NCI-H748 (cell line): Measurements from ENCODE around the gene MLLT1.

ENCODE experiments used
- DNase-seq: peaks from one replicate; lab custom pipeline; 2025; ENCODE audit not compliant: unreplicated experiment; lab: John Stamatoyannopoulos, UW

Gene MLLT1

DNA sequence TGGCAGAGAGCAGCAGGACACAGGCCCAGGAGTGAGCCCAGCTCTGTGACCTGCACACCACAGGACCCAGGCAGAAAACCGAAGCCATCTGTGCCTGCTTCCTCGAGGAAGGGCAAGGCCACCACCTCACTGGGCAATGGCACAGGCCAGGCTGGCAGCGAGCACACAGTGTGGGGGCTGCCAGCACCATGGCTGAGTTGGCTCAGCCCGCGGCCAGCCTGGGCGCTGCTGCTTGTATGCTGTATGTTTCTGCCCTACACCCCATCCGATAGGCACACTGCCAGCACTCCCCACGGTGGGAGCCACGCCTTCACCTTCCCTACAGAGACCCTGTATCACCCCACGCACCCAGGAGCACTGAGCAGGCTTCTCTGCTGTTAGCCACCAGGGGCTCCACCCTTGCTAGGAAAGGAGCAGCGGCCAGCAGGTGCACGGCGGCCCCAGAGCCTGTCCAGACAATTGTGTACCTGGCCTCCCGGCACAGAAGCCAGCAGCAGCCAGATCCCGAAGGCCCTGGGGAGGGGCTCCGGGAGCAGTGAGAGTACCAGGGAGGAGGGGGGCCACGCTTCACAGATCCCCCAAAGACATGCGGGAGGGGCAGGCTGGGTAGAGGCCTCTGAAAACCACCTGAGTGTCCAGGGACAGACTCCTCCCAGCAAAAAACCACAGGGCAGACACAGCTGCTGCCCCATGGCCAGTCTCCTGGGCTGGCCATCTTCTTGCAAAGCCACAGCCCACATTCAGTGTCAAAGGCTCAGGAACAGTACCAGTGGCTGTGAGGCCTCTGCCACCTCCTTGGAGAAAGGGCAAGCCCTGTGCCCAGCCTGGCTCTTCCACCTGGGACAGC, 56.1 kb downstream of the MLLT1 start:
- DNase-seq = no peak

DNA sequence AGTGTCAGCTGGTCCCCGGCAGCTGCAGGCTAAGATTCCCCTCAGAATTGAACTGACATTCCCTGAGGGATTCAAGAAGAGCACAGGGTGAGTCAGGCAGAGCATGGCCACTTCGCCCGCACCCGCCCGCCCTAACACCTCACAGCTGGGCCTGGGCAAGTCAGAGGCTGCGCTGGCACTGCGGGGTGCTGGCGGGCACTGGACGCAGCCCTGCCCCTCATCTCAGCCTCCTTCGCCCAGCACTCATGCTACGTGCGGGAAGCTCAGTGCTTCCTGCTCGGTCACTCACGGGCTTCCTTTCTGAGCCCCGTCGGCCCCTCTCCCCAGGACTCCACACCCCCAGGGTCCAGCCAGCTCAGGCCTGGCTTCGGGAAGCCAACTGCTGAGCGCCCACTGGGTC, 56.9 kb downstream of the MLLT1 start:
- no peak for DNase-seq

DNA sequence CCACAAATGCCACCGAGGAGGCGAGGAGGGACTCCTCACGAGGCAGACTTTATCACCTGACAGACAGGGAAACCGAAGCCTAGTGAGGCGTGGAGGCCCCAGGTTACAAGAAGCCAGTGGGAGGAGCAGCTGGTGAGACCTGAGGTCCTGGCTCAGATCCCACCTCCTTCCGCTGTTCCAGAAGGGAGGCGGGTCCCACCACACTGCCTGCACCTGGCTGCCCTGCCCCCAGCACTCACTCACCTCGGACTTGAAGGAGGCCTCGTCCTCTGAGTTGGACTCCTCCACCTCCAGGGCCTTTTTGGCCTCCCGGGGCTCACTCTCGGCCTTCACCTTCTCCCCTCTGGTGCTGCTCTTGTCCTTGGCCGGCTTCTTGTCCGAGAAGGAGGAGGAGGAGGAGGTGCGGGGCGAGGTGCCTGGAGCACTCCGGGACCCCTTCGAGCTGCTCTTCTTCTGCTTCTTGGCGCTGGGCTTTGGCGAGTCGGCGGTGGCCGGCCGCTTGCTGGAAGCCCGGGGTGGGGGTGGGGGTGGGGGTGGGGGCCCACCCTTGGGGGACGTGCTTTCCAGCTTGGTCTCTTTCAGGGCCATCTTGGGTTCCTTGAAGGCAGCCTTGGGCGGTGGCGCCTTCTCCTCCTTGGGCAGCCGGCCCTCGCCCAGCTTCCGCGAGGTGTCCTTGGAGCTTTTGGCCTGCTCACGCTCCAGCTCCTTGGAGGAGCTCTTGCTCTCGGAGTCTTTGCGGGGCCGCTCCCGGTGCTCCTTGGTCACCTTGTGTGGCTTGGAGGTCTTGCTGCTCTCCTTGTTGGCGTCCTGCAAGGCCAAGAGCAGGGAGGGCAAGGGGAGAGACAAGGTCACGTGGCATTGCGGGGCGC, 57.7 kb downstream of the MLLT1 start:
- no peak for DNase-seq

DNA sequence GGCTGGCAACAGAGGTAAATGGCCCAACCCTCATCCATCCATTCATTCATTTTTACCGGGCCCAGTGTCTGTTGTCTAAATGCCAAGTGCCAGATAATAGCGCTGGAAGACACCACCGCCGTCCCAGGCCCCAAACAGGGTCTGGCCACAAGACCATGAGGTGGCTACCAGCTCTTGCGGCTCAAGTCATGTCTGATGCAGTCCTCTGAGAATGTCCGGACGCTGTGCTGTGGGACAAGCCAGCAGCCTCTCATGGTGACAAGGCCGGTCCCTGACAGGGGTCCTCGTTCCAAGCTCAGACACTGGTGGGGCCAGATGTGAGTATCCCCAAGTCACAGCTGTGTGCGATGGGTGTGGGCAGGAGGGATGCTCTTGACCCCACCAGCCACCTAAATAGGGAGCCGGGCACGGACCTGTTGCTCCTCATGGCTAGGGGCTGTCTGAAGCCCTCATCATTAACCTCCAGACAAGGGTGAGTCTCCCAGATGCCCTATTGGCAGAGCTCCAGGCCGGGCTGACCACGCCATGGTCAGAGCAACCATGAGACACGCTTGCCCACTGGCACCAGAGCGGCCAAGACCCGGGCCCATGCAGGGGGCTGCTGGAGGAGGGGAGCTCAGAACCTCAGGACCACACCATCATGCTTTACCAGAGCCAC, 58.4 kb downstream of the MLLT1 start:
- DNase-seq = no peak

DNA sequence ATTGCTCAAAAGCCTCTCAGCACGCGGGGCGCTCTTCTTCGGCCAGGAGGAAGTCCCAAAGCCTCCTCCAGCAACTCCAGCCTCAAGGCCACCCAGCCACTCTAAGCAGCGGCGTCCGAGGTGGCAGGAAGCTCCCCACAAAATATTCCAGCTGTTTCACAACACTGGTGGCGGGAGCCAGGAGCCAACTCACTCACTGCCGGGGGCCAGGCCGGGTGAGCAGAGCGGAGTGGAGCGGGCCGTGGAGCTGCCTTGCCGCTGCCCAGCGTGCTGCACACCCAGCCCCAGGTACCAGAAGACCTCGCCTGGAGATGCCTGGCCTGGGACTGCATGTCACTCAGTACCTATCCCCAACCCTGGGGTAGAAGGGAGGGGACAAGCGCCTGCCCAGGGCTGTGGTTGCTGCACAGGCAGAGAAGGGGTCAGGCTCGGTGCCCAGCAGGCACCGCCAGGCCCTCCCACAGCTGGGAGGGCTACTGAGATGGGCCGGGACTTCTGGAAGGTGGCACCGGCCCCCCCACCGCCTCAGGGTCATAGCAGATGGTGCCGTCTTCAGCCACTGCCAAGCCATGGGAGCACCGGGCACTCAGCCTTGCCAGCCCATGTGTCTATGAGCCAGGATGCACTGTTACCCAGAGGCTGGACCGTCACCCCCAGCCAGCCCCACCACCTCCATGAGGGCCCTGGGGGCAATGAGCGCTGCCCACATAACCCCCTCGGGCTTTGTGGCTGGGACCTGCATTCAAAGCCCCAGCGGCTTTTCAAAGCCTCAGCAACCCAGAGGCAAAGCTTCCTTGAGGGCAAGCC, 59.2 kb downstream of the MLLT1 start:
- no peak for DNase-seq

DNA sequence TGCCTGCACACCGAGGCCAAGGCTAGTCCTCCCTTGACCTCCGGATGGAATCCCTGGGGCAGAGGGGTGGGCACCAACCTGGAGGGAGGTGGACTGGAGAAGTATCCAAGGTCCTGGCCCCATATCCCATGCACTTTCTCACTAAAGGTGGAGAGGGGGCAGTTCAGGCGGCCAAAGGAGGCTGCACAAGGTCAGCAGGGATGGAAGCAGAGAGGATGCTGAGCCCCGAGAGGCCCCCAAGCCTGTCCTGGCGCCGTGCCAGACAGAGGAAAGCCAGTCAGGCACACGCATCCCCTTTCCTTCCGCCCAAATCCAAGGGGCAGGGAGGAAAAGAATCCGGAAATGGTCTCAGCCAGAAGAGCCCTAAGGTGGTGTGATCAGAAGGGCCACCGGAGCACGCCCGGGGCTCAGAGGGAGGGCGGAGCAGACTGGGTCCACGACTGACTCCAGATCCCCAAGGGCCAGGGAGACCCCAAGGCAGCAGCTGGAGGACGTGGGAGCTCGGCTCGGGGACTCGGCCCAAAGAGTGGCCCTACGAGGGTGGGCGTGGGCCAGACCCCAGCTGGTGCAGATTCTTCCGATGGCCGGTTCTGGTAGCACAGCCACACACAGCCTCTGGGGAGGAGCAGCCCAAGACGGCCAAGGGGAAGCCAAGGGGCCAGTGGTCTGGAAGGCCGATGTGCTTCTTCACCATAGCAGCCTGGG, 60.0 kb downstream of the MLLT1 start:
- DNase-seq = no peak

DNA sequence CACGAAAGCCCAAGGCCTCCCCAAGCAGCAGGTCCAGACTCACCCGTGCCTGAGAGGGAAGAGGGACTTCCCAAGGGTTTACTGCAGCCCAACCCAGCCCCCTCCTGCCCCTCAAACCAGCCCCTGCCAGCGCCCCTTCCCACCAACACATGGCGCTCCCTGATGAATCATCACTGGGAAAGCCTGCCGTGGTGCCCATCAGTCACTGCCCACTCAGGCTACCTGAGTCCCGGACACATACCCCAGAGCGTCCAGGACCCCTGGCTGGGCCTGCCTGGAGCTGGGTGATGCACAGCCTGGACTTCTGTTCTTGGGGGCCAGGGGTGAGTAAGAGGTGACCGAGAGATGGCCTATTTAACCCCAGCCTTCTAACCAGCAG, 60.6 kb downstream of the MLLT1 start:
- DNase-seq = no peak

DNA sequence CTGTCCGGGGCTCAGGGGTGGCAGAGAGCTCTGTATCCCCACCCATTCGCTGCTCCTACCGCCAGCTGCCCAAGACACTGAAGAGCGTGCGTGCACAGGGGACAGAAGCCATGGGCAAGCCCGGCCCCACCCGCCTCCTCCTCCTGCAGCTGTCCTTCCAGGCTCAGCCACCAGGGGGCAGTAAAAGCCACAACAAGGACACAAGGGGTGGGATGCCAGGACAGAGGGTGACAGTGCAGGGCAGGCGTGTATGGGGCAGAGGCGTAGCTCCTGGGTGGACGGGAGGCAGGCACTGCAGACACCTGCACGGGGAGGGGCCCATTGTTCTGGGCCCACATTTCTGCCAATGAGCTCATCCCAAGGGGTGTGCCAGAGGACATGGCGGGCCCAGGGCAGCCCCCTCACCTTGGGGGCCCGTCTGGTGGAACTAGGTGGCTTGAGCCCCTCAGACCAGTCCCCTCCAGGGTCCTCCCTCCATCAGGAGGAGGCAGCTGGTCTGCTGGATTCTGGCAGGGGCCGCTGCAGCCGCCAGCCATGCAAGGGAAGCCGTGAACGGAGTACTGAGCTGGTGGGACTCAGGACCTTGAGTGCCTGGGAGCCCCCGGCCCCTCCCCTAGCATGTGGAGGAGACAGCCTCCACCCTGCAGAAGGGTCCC, 61.2 kb downstream of the MLLT1 start:
- DNase-seq = peak; percentile 42

DNA sequence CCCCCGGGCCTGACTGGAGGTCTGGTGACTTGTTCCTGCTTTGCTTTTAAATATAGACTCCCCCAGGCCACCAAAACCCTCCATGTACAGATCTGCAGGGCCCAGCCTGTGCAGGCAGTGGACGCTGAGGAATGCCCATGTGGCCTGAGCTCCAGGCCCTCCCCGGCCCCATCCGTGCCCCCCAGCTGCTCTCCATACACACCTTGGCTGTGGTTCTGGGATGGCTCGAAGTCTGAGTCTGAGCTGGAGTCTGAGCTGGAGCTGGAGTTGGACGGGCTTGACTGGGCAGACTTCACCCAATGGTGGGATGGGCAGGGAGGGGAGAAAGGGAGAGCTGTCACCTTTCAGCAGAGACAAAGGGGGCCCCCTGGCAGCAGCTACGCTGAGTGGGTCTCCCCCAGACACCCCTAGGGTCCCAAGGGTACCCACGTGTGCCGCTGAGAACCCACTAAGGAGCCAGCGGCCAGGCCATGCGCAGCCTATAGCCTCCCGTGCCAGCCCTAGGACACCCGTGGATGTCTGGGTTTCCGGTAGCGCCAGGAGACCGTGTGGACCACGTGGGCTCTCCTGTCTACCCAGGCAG, 61.9 kb downstream of the MLLT1 start:
- no peak for DNase-seq

DNA sequence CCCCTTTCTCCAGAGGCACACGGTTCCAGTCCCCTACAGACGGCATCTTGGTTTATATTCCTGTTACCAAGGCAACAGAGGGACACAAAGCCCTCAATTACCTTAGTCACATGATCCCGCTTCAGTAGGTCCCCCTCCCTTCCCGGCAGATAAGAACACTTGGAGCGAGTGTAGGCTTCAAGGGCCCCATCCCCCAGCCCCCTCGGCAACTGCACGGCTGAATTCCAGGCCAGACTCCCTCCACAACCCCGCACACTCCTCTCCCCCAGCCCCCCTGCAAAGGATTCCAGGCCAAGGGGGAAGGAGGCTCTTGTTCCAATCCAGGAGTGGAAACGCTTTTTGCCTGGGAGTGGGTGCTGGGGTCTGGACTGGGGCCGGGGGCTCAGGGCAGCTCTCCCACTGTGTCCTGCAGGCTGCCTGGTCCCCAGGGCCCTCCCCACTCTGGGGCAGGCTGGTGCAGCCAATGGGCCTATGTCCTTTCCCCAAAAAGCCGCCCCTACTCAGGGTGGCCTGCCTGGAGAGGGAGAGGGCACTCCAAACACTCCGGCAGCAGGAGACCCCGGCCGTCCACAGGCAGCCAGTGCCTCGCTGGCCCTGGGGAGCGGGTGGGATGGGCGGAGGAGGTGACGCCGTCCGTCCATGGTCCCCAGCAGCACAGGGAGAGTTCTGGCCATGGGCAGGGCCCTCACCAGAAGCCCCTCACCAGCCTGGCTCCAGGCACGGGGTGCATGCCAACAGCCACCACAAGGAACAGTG, 62.6 kb downstream of the MLLT1 start:
- peak; percentile 45 for DNase-seq

DNA sequence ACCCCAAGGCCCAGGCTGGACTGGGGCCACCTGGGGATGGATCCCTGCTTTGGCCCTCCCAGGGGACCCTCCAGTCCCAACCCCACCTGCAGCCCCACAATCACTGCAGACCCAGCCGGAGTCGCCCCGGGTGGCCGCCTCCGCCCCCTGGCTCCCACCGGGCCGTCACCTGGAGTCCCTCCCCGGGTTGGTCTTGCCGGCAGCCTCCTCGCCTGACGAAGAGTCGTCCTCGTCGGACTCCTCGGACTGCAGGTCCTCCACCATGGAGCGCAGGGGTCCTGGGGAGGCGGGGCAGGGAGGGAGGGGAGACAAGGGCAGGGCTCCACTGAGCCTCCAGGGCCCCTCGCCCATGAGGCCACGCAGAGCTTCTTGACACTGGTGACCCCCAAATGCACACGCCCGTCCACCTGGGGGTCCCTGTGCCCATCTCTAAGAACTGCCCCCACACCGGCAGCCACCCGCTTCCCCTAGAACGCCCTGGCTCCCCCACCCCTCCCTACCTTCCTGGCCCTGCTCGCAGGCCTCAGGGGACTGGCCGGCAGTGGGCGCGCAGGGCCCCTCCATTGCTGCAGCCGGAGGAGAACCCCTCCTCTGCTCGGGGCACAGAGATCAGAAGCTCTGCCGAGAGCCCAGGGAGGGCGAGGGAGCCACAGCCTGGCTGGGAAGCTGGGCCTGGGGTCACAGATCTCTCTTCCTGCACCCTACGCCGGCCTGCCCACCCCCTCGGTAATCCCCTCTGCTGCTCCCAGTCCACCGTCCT, 63.4 kb downstream of the MLLT1 start:
- no peak for DNase-seq

DNA sequence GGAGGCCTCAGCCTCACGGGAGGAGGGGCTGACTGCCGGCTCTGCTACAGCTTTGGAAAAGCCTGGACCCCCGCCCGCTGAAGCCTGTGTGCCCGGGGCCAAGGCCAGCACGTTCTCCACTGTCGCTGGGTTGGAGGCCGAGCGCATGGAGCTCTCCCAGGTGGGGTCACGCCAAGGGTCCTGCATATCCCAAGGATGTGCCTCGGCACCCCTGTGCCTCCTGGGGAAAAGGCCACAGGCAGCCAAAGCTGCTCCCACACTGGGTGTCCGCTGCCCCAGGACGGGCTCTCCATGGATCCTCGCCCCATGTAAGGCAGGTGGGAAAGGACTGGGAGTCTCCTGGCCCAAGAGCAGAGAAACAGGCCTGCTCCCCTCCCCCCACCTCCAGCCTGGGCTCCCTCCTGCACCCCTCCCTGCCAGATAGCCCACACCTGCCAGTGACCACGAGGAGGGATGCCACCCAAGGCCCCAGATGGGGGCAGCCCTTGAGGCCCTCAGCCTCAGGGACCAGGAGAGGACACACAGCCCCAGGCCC, 64.0 kb downstream of the MLLT1 start:
- no peak for DNase-seq

DNA sequence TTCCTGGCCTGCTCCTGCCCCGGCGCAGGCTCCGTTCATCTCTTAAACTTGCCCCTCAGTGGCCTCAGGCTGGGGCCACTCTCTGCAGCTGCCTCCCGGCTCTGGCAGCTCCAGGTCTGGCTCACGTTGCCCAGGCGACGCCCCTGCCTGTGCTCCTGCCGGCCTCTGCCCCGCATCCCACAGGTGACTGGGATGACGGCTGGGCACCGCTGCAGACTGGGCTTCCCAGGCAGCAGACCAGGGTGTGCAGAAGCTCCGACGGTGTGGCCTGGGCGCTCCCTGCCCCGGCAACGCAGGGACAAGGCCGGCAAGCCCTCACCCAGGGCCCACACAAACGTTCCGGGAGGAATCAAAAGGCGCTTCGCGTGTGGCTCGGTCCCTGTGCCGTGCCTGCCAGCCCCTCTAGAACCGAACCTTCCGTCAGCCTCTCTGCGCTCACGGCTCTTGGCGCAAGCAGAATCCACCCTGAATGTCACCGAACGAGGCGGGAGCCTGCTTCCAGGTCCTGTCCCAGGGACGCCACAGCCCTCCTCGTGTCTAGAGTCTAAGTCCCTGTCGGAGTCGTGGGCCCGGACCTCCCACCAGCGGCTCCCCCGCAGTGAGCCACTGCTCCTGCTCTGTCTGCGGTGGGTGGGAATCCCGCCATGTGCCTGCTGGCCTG, 64.8 kb downstream of the MLLT1 start:
- no peak for DNase-seq

DNA sequence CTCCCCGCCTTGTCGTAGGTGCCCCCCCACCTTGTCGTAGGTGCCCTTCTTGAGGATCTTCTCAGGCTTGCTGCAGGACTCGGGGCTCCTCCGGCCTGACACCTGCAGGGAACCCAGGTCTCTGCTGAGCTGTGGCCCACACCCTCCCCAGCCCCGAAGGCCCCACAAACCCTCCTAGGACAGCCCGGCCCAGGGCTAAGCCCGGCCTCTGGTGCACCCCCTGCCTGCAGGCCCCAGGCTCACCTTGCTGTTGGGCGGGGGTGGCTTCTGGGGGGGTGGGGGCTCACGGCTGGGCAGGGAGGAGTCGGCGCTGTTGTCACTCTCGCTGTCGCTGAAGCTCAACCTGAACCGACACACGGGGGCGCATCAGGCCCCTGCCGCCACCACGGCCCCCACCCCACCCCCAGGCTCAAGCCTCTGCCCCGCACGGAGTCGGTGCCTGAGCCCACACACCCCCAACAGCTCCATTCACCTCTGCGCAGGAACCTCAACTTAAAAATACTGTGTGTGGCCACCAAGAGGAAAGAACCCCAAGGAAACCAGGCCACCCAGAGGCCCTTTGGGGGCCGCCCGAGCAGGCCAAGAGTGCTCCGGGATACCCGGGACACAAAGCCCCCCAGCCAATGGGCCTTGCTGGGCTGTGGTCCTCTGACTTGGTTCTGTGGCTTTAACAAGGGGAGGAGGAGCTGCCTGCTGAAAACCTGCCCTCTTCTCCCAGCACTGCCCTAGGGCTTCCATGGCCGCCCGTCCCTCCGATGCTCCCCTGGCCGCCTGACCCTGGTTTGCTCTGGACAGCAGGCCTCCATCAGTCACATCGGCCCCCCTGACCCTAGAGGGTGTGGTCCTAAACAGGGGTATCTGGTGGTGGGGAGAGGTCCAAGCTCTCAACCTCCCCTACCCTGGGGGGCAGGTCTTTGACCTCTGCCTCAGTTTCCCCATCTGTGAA, 65.8 kb downstream of the MLLT1 start:
- DNase-seq = no peak

DNA sequence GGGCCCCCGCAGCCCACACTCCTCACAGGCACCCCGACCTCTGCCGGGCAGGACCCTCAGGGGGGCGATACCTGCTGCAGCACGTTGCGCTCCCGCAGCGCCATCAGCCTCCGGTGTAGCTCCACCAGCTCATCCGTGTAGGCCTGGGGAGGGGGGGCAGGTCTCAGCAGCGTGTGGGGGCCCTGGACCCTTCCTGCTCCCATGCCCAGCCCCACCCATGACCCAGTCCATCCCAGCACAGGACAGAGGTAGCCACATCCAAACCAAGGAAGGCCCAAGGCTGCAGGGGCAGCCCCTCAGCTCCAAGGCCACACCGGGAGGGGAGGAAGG, 66.5 kb downstream of the MLLT1 start:
- DNase-seq = no peak
